H9 (cell line): ENCODE data around the gene HEYL. TPM values are rescaled to one million over a fixed set of nuclear protein-coding genes. Genes with fewer than 3 reads are reported as not detected.

Experiments used
- DNase-seq: peaks from one replicate; pipeline ENCODE4 v3.0.0-alpha.2; 2017
- H2AFZ ChIP-seq: one replicate; pipeline ENCODE4 v1.6.1; 2013; ENCODE audit warnings: mild to moderate bottlenecking, low read length, control low read depth, moderate library complexity
- H2AK5ac ChIP-seq: 2 replicates; pipeline ENCODE4 v1.6.1; 2013; ENCODE audit warnings: low read length, control low read depth, mixed read lengths; ENCODE audit not compliant: insufficient read length
- H2BK120ac ChIP-seq: one replicate; pipeline ENCODE4 v1.6.1; 2013; ENCODE audit warnings: low read depth, mild to moderate bottlenecking, low read length, control low read depth, inconsistent platforms; ENCODE audit not compliant: poor library complexity, severe bottlenecking
- H2BK12ac ChIP-seq: 2 replicates; pipeline ENCODE4 v1.6.1; 2013; ENCODE audit warnings: low read length, control low read depth, mixed read lengths, low read depth; ENCODE audit not compliant: insufficient read length
- H2BK15ac ChIP-seq: 2 replicates; pipeline ENCODE4 v1.6.1; 2013; ENCODE audit warnings: low read depth, low read length, control low read depth
- H2BK20ac ChIP-seq: one replicate; pipeline ENCODE4 v1.6.1; 2013; ENCODE audit warnings: low read depth, mild to moderate bottlenecking, low read length, control low read depth, inconsistent platforms; ENCODE audit not compliant: poor library complexity, severe bottlenecking
- H2BK5ac ChIP-seq: 2 replicates; pipeline ENCODE4 v1.6.1; 2013; ENCODE audit warnings: low read length, control low read depth, mixed read lengths; ENCODE audit not compliant: insufficient read length
- H3K14ac ChIP-seq: 2 replicates; pipeline ENCODE4 v1.6.1; 2013; ENCODE audit warnings: low read length, control low read depth; ENCODE audit not compliant: insufficient read depth
- H3K18ac ChIP-seq: 2 replicates; pipeline ENCODE4 v1.6.1; 2013; ENCODE audit warnings: low read depth, mild to moderate bottlenecking, mixed read lengths, low read length, control low read depth; ENCODE audit not compliant: insufficient read length
- H3K23ac ChIP-seq: 2 replicates; pipeline ENCODE4 v1.6.1; 2013; ENCODE audit warnings: low read length, control low read depth, mixed read lengths, low read depth; ENCODE audit not compliant: insufficient read length
- H3K23me2 ChIP-seq: 2 replicates; pipeline ENCODE4 v1.6.1; 2013; ENCODE audit warnings: low read depth, mild to moderate bottlenecking, mixed read lengths, low read length, control low read depth; ENCODE audit not compliant: insufficient read length, poor library complexity, severe bottlenecking
- H3K27ac ChIP-seq: 2 replicates; pipeline ENCODE4 v1.5.1; 2013; ENCODE audit warnings: low read length, control low read depth, mixed read lengths, low read depth; ENCODE audit not compliant: insufficient read length
- H3K27me3 ChIP-seq: 2 replicates; pipeline ENCODE4 v1.6.1; 2013; ENCODE audit warnings: low read length, control low read depth, inconsistent platforms; ENCODE audit not compliant: insufficient read depth
- H3K4ac ChIP-seq: 2 replicates; pipeline ENCODE4 v1.6.1; 2013; ENCODE audit warnings: low read depth, mild to moderate bottlenecking, control low read depth, inconsistent platforms, low read length, moderate library complexity
- H3K4me1 ChIP-seq: 2 replicates; pipeline ENCODE4 v1.6.1; 2013; ENCODE audit warnings: low read length, control low read depth, inconsistent platforms; ENCODE audit not compliant: insufficient read depth
- H3K4me2 ChIP-seq: 2 replicates; pipeline ENCODE4 v1.6.1; 2013; ENCODE audit warnings: low read length, control low read depth, mixed read lengths; ENCODE audit not compliant: insufficient read length, insufficient read depth
- H3K56ac ChIP-seq: 2 replicates; pipeline ENCODE4 v1.6.1; 2013; ENCODE audit warnings: low read depth, mild to moderate bottlenecking, mixed read lengths, low read length, control low read depth; ENCODE audit not compliant: insufficient read length
- H3K79me1 ChIP-seq: 2 replicates; pipeline ENCODE4 v1.6.1; 2013; ENCODE audit warnings: low read depth, mild to moderate bottlenecking, moderate library complexity, low read length, control low read depth, inconsistent platforms; ENCODE audit not compliant: insufficient read depth, poor library complexity, severe bottlenecking
- H3K79me2 ChIP-seq: 2 replicates; pipeline ENCODE4 v1.6.1; 2013; ENCODE audit warnings: low read length, control low read depth, inconsistent platforms; ENCODE audit not compliant: insufficient read depth
- H3K9ac ChIP-seq: 2 replicates; pipeline ENCODE4 v1.6.1; 2013; ENCODE audit warnings: low read length, control low read depth, mixed read lengths; ENCODE audit not compliant: insufficient read length; ENCODE audit errors: extremely low read depth
- H3K9me3 ChIP-seq: one replicate; pipeline ENCODE4 v1.6.1; 2013; ENCODE audit warnings: low read depth, low read length, inconsistent platforms; ENCODE audit not compliant: control insufficient read depth
- H3T11ph ChIP-seq: one replicate; pipeline ENCODE4 v1.6.1; 2013; ENCODE audit warnings: mild to moderate bottlenecking, low read length, control low read depth, inconsistent platforms
- H4K20me1 ChIP-seq: one replicate; pipeline ENCODE4 v1.6.1; 2013; ENCODE audit not compliant: control insufficient read depth, insufficient read length, insufficient read depth
- H4K5ac ChIP-seq: 2 replicates; pipeline ENCODE4 v1.6.1; 2013; ENCODE audit warnings: low read depth, mild to moderate bottlenecking, mixed read lengths, low read length, control low read depth; ENCODE audit not compliant: insufficient read length
- H4K8ac ChIP-seq: replicated peaks from 2 replicates; pipeline ENCODE4 v1.6.1; 2013; ENCODE audit warnings: low read length, control low read depth, mixed read lengths, low read depth; ENCODE audit not compliant: insufficient read length
- H4K91ac ChIP-seq: 2 replicates; pipeline ENCODE4 v1.6.1; 2013; ENCODE audit warnings: low read depth, mild to moderate bottlenecking, moderate library complexity, mixed read lengths, low read length, control low read depth; ENCODE audit not compliant: insufficient read length
- H3K27ac Mint-ChIP-seq, 3 experiments: 2 replicates in 2 of 3; 3 replicates in 1 of 3; pipeline ENCODE4 v1.8.0; 2020 to 2021; ENCODE audit warnings: mixed read lengths in 3 of 3, mild to moderate bottlenecking in 1 of 3, moderate library complexity in 1 of 3
- H3K27me3 Mint-ChIP-seq: 2 replicates; pipeline ENCODE4 v1.8.0; 2021; ENCODE audit warnings: low read depth, mild to moderate bottlenecking, moderate library complexity, mixed read lengths
- H3K36me3 Mint-ChIP-seq, 3 experiments: 2 replicates in 2 of 3; 3 replicates in 1 of 3; pipeline ENCODE4 v1.8.0; 2020 to 2021; ENCODE audit warnings: low read depth in 3 of 3, mixed read lengths in 3 of 3; ENCODE audit not compliant: insufficient read depth in 1 of 3
- H3K4me1 Mint-ChIP-seq, 2 experiments: 2 replicates each; pipeline ENCODE4 v1.8.0; 2020; ENCODE audit warnings: mixed read lengths in 2 of 2
- H3K4me3 Mint-ChIP-seq, 2 experiments: 2 replicates in 1 of 2; 3 replicates in 1 of 2; pipeline ENCODE4 v1.8.0; 2020 to 2021; ENCODE audit warnings: mild to moderate bottlenecking in 2 of 2, mixed read lengths in 2 of 2, moderate library complexity in 1 of 2
- H3K9me3 Mint-ChIP-seq, 2 experiments: 2 replicates in 1 of 2; 3 replicates in 1 of 2; pipeline ENCODE4 v1.8.0; 2020; ENCODE audit warnings: mild to moderate bottlenecking in 2 of 2, mixed read lengths in 2 of 2, moderate library complexity in 1 of 2
- CTCF ChIP-seq: fragments of 200-600 bp; sonication (generic); conservative IDR thresholded peaks from 3 replicates; pipeline ENCODE4 v1.8.0; 2021; ENCODE audit warnings: antibody characterized with exemption, mild to moderate bottlenecking
- WGBS: extraction: QIAGEN DNeasy Blood & Tissue Kit; methylation state at CpG from one replicate; pipeline ENCODE4 v1.1.7; 2013; ENCODE audit warnings: missing lambda C conversion rate, low lambda C conversion rate, mixed read lengths; ENCODE audit not compliant: insufficient read length; ENCODE audit errors: extremely low coverage; 5-methylcytosine and 5-hydroxymethylcytosine counted together
- total RNA-seq: library from RNA; stranded (reverse); gene quantifications from 2 replicates; pipeline ENCODE4 v1.2.1, GENCODE V29; 2021

HEYL gene
- total RNA-seq, 1 experiment from 2014 or later: 1.9 TPM

DNA sequence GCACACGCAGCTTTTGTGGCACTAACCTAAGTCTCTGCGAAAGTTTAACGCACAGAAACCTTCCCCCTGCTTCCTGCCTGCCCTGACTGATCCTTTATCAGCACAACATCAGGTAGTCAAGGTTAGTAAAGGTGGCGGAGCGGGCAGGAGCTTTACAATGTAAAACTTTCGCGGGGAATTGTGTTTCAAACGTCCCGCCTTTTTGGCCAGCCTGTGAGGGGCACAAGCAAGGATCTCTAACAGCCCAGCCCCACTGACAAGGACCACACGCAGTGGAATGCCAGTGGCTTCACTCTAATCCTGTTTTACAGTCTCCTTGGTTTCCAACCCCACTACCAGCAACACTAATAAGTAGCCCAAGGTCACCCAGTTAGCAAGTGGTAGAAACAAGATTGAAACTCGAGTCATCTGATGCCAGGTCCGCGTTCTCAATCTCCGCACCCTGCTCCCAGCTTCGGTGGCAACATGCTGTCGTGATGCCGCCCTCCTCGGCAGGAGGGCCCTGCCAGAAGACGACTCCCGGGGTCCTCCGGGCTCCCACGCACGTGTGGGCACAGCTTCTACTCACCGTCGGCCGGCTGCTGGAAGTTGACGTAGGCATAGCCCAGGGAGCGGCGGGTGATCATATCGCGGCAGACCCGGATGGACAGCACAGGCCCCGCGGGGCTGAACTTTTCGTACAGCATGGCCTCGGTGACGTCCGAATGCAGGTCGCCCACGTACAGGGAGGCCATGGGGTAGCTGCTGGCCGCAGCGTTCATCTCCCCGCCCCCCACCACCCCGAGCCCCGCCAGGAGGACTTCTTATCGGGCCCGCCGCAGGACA lies 64.0 kb downstream of the HEYL start:
- Histone ChIP-seq H2AFZ (no peak overlapping the region), H4K5ac (no peak overlapping the region), H2BK20ac (no peak overlapping the region), H3K23me2 (peaks cover 14% of the 10 kb centered on the region), H3K27ac (no peak overlapping the region), H2BK5ac (no peak overlapping the region), H2BK120ac (no peak overlapping the region), H3K14ac (peak overlapping the region; percentile 92), H2BK15ac (no peak overlapping the region), H3K56ac (no peak overlapping the region), H3K27me3 (no peaks in the 10 kb centered on the region), H3K23ac (no peak overlapping the region), H4K91ac (no peak overlapping the region), H3K4me1 (peaks cover 3% of the 10 kb centered on the region), H3K79me1 (no peaks in the 10 kb centered on the region), H4K8ac (no peak overlapping the region), H3K9ac (peak overlapping the region; percentile 85), H3K18ac (peak overlapping the region; percentile 72), H3T11ph (no peak overlapping the region), H3K9me3 (no peaks in the 10 kb centered on the region), H3K79me2 (peaks cover 32% of the 10 kb centered on the region; the same call in 1 of the 2 replicates), H2AK5ac (no peak overlapping the region), H2BK12ac (no peak overlapping the region), H3K4me2 (peak overlapping the region; percentile 77), H4K20me1 (no peaks in the 10 kb centered on the region), H3K4ac (no peak overlapping the region; the same call in 1 of the 2 replicates)
- TF ChIP-seq CTCF: no peak
- Mint-ChIP-seq H3K27ac (peak overlapping the region in 2 of 3 experiments; percentile 79 to 87; a peak in 4 of 7 replicates), H3K4me1 (peaks cover 26 to 27% of the 10 kb centered on the region in 2 experiments), H3K9me3 (no peaks in the 10 kb centered on the region), H3K36me3 (peaks cover 39 to 53% (median 46%) of the 10 kb centered on the region in 3 experiments), H3K4me3 (peak overlapping the region; percentile 85 to 92), H3K27me3 (peaks cover 3% of the 10 kb centered on the region)
- no CpG with 5 or more reads among the region's 48 CpGs for WGBS
- peak; percentile 42 for DNase-seq
